Right hindlimb (tissue), 1 donor: Measurements from ENCODE around the gene SERPINI2.
"Not testable (repeated sequence)": the region's sequence is repeated elsewhere in the genome, so short reads cannot be mapped to it uniquely, and the experiment has no call there.

Experiments
- DNase-seq: peaks from one replicate; pipeline ENCODE4 v3.0.0-alpha.2; 2018

Gene SERPINI2

DNA sequence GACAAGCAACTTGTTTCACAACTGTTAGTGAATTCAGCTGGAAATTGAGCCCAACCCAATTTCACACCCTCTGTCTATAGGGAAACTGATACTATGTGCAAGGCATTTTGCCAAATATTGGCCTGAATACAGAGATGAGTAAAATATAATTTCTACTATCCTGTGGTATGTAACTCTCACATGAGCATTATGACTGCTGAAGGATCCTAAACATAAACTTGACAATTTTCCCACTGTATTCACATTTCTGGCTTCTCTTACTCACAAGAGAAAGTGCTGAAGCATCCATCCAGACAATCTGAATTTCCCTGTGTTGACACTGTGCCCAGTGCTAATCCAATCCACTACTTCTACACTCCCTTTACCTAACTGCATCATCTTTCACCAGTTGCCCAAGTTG, 28.4 kb downstream of the SERPINI2 start:
- DNase-seq = no peak

DNA sequence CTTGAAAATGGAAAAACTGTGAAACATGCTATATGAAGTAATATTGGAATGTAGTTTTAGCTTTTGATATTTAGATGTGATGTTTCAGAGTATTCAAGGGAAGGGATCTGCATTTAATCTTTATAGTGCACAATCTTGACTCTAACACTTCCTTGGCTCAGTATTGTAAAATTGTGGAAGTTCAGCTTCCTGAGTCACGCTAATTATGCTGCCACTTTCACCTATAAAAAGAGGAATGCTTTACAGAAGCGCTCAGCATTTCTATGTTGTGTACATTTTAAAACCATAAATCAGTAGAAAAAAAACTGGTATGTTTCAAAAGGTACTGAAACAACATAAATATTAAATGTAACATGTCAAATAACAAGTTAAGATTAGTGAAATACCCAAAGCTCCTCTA, 32.6 kb downstream of the SERPINI2 start:
- DNase-seq = no peak

- DNase-seq = no peak
Observed at GRCh38 chr3:167437428-167438139, 36.3 kb downstream of the SERPINI2 start.

DNA sequence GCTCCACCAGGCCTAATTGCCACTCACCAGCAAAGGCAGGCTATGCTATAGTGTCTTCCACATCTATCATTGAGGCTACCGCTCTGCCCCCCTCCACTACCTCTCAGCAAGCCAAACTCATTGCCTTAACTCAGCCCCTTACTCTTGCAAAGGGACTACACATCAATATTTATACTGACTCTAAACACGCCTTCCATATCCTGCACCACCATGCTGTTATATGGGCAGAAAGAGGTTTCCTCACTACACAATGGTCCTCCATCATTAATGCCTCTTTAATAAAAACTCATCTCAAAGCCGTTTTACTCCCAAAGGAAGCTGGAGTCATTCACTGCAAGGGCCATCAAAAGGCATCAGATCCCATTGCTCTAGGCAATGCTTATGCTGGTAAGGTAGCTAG, 46.9 kb downstream of the SERPINI2 start:
- DNase-seq = not testable (repeated sequence)

DNA sequence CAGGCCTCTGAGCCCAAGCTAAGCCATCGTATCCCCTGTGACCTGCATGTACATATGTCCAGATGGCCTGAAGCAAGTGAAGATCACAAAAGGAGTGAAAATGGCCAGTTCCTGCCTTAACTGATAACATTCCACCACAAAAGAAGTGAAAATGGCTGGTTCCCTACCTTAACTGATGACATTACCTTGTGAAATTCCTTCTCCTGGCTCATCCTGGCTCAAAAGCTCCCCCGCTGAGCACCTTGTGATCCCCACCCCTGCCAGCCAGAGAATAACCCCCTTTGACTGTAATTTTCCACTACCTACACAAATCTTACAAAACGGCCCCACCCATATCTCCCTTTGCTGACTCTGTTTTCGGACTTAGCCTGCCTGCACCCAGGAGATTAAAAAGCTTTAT, 51.4 kb downstream of the SERPINI2 start:
- DNase-seq = not testable (repeated sequence)

DNA sequence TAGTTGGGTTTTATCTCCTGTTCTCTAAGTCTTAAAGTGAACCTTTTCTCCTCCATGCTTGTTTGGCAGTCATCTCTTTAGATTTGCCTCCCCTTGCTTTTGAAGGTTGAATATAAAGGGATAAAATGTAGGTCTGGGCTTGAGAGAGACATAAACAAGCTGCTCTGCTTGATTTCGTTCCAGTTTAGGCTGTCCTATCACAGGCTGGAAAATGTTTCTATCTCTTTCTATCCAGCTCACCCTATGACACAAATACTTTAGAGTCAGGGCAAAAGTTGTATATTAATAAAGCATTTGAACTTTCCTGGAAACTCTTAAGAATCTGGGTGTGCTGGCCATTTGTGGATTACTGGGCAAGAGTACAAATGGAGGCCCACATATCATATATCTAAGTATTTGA, 64.2 kb downstream of the SERPINI2 start:
- DNase-seq = no peak

- DNase-seq = peak; percentile 72
Observed at GRCh38 chr3:167406876-167407492, 66.9 kb downstream of the SERPINI2 start.

- no peak for DNase-seq
Observed at GRCh38 chr3:167397826-167398225, 76.0 kb downstream of the SERPINI2 start.

GRCh38 chr3:167396075-167396474, 77.8 kb downstream of the SERPINI2 start:
- DNase-seq = no peak

DNA sequence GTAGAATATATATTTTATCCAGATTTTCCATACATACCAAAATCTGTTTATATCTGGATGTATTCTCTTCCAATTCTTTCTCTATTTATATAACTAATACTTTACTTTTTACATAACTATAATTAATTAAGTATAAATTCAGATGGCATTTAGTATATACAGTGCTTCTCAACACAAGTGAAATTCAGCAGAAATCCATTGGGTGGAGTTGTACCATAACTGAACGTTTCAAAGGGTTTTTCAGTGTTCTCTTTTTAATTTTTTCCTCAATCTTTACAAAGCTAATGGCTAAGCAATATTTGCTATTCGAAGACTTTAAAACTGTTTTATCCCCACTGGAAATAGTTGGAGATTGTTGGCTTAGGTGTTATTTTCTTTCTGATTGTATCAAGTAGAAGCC, 79.8 kb downstream of the SERPINI2 start:
- no peak for DNase-seq
